GM19438 (cell line): ENCODE data around the gene PPARA.

Experiments
- ATAC-seq: cut with Tn5 transposase; IDR thresholded peaks from one replicate; pipeline ENCODE4 v1.9.1; 2021; ENCODE audit warnings: low read depth; ENCODE audit not compliant: unreplicated experiment

PPARA gene

DNA sequence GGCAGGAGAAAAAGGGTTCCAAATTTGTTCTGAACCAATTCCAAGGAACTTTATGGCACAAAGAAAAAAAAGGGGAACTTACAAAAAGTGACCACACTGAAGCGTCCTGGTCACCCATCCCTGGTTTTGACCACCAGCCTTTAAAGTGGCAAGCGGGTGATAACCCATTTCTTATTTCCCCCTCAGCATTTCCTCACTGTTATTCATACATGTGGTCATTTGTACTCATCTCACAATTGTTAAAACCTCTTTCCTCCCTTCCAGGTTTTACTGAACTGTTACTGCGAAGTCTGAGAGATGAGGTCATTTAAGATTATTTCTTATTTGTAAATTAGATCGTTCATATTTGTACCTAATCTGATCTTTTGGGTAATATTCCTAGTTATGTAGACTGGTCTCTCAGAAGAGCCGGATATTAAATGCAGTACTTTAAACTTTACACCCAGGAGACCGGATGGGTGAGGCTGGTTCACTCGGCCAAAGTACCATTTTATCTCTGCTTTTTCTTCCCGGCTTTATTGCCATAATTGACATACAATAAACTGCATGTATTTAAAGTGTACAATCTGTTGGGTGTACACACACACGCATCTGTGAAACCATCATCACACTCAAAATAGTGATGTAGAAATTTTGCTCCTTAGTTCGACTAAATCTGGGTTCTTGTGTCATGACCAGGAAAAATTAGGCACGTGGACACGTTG is 52.7 kb downstream of the PPARA start:
- no peak for ATAC-seq

GRCh38 chr22:46203601-46203980 is 53.3 kb downstream of the PPARA start:
- no peak for ATAC-seq

GRCh38 chr22:46209262-46209661 is 58.9 kb downstream of the PPARA start:
- no peak for ATAC-seq

- ATAC-seq: no peak
These were observed 61.9 kb downstream of the PPARA start for GRCh38 chr22:46212195-46212594.

DNA sequence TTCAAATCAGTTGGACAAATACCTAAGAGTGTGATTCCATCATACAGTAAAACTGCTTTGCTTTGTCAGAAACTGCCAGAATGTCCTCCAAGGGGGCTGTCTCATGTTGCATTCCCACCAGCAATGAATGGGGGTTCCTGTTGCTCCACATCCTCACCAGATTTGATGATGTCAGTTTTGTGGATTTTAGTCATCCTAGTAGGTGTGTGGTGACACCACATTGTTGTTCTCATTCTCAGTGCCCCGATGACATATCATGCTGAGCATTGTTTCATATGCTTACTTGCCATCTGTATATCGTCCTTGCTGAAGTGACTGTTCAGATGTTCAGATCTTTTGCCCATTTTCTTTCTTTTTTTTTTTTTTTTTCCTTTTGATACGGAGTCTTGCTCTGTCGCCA is 62.7 kb downstream of the PPARA start:
- no peak for ATAC-seq

GRCh38 chr22:46214149-46214548 is 63.8 kb downstream of the PPARA start:
- ATAC-seq: no peak

- ATAC-seq: no peak
These were observed 64.3 kb downstream of the PPARA start for GRCh38 chr22:46214616-46215015.

GRCh38 chr22:46219636-46220035 is 69.3 kb downstream of the PPARA start:
- no peak for ATAC-seq

GRCh38 chr22:46220921-46221320 is 70.6 kb downstream of the PPARA start:
- ATAC-seq: no peak

DNA sequence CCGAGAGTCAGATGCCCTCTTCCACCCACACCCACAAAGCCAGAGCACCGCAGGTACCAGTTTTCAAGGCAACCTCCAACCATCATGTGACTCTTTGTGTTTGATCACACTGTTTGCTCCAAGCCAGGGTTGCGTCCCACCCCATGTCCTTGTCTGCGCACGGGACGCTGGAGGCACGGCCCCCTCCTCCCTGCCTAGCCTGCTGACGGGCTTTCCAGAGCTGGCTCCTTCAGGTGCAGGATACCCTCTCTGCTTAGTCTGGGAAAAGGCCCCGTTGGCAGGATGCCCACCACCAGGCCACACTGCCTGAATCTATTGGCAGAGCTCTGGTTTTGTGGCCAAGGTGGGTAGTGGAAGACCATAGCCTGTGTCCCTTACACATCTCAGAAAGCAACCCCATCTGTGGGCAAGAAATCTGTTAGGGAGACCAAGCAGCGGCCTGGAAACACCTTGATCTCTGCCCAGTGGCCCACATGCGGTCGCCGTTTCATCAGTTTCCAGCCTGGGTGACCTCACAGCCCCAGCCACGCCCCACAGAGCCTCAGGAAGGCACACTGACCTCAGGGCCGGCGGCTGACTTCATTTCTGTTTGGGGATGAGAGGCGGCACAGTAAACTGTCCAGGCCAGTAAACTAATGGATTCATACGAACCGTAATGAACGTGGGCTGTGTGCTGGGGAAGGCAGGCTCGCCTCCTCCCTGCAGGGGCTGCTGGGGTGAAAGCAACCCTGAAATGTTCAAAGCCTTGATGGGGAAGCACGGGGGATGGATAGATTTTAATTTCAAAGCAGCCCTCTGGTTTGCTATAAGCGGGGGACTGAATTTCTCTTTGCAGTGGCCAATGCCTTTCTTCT is 73.9 kb downstream of the PPARA start:
- ATAC-seq: no peak

DNA sequence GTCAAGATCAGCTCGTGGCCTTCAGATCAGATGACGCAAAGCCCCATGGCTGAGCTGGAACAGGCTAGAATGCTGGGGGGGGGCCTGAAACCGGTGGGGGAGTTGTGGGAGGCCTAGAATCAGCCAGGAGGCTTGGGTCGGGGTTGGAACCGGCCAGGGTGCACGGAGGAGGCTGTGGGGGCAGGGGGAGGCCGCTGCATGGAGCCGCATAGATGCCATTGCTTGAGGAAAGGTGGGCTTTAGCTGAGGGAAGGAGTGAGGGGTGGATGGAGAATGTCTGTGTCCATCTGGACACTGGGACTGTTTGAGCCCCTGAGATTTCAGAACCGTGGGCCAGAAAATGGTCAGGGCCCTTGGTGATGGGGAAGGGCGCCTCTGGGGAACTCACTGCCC is 74.6 kb downstream of the PPARA start:
- ATAC-seq: no peak

- no peak for ATAC-seq
These were observed 75.3 kb downstream of the PPARA start for GRCh38 chr22:46225631-46226030.

GRCh38 chr22:46226577-46226976 is 76.3 kb downstream of the PPARA start:
- no peak for ATAC-seq

- ATAC-seq: no peak
These were observed 79.4 kb downstream of the PPARA start for GRCh38 chr22:46229701-46230100.

GRCh38 chr22:46230262-46230901 is 80.1 kb downstream of the PPARA start:
- ATAC-seq: no peak

GRCh38 chr22:46233231-46233630 is 82.9 kb downstream of the PPARA start:
- ATAC-seq: no peak

DNA sequence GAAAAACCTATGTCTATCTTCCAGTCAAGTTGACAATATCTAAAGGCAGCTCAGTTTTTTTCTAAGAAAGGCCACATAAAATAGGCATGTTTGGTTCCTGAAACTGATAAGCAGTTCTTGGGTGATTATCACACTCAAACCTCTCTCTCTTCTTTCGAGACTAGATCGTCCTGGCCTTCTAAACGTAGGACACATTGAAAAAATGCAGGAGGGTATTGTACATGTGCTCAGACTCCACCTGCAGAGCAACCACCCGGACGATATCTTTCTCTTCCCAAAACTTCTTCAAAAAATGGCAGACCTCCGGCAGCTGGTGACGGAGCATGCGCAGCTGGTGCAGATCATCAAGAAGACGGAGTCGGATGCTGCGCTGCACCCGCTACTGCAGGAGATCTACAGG is 84.6 kb downstream of the PPARA start:
- ATAC-seq: no peak

GRCh38 chr22:46237453-46238124 is 87.3 kb downstream of the PPARA start:
- ATAC-seq: no peak

- no peak for ATAC-seq
These were observed 88.2 kb downstream of the PPARA start for GRCh38 chr22:46238541-46238940.

GRCh38 chr22:46239261-46240048 is 89.1 kb downstream of the PPARA start:
- ATAC-seq: no peak
